ENCODE measurements around the gene NFU1.

GRCh38 chr2:69464575-69464974, 27.3 kb upstream of the NFU1 start:
- peak in 1 of 2 donors; percentile 8 for TF ChIP-seq CTCF (conservative IDR thresholded peaks at IDR 0.05 in 1 of 2, IDR thresholded peaks at IDR 0.05 in 1 of 2; ENCODE audit: extremely low read depth in 1 of 2, insufficient read depth in 1 of 2, low read depth in 1 of 2, low read length in 2 of 2)
- TF ChIP-seq EZH2 (IDR thresholded peaks at IDR 0.05; ENCODE audit: borderline replicate concordance, low read length) = no peak
